Activated naive CD8-positive, alpha-beta T cell (primary cell): Measurements from ENCODE around the gene CENPP.

ENCODE experiments used
- H3K27ac Mint-ChIP-seq: one replicate; pipeline ENCODE4 v1.8.0; 2021; ENCODE audit warnings: mixed read lengths
- H3K27me3 Mint-ChIP-seq: one replicate; pipeline ENCODE4 v1.8.0; 2021; ENCODE audit warnings: mixed read lengths
- H3K36me3 Mint-ChIP-seq: one replicate; pipeline ENCODE4 v1.8.0; 2021; ENCODE audit warnings: mixed read lengths
- H3K4me1 Mint-ChIP-seq: one replicate; pipeline ENCODE4 v1.8.0; 2021; ENCODE audit warnings: low read depth, mixed read lengths
- H3K4me3 Mint-ChIP-seq: one replicate; pipeline ENCODE4 v1.8.0; 2021; ENCODE audit warnings: mild to moderate bottlenecking, mixed read lengths
- H3K9me3 Mint-ChIP-seq: one replicate; pipeline ENCODE4 v1.8.0; 2021; ENCODE audit warnings: low read depth, mixed read lengths

The CENPP gene

GRCh38 chr9:92652461-92652860, 326.7 kb downstream of the CENPP start:
- H3K9me3 Mint-ChIP-seq: no peaks in the 10 kb centered on the region
- no peaks in the 10 kb centered on the region for H3K27me3 Mint-ChIP-seq
- no peak overlapping the region for H3K27ac Mint-ChIP-seq
- H3K4me1 Mint-ChIP-seq: no peaks in the 10 kb centered on the region
- H3K36me3 Mint-ChIP-seq: peaks cover 9% of the 10 kb centered on the region
- H3K4me3 Mint-ChIP-seq: no peak overlapping the region

- Mint-ChIP-seq H3K36me3 (peaks cover 4% of the 10 kb centered on the region), H3K4me3 (no peak overlapping the region), H3K27ac (no peak overlapping the region), H3K9me3 (no peaks in the 10 kb centered on the region), H3K27me3 (no peaks in the 10 kb centered on the region), H3K4me1 (peaks cover under 1% of the 10 kb centered on the region)
These were observed 328.9 kb downstream of the CENPP start for GRCh38 chr9:92654481-92655301.

GRCh38 chr9:92655366-92655765, 329.6 kb downstream of the CENPP start:
- H3K4me3 Mint-ChIP-seq: no peak overlapping the region
- no peak overlapping the region for H3K27ac Mint-ChIP-seq
- H3K9me3 Mint-ChIP-seq: no peaks in the 10 kb centered on the region
- H3K36me3 Mint-ChIP-seq: peaks cover 4% of the 10 kb centered on the region
- no peaks in the 10 kb centered on the region for H3K27me3 Mint-ChIP-seq
- H3K4me1 Mint-ChIP-seq: peaks cover 4% of the 10 kb centered on the region

GRCh38 chr9:92655896-92656536, 330.3 kb downstream of the CENPP start:
- Mint-ChIP-seq H3K27me3 (no peaks in the 10 kb centered on the region), H3K4me3 (no peak overlapping the region), H3K27ac (no peak overlapping the region), H3K9me3 (no peaks in the 10 kb centered on the region), H3K36me3 (peaks cover 2% of the 10 kb centered on the region), H3K4me1 (peaks cover 6% of the 10 kb centered on the region)

- H3K36me3 Mint-ChIP-seq: peaks cover 2% of the 10 kb centered on the region
- H3K27ac Mint-ChIP-seq: no peak overlapping the region
- H3K9me3 Mint-ChIP-seq: no peaks in the 10 kb centered on the region
These were observed 330.8 kb downstream of the CENPP start for GRCh38 chr9:92656537-92656925.

GRCh38 chr9:92657296-92658094, 331.7 kb downstream of the CENPP start:
- Mint-ChIP-seq H3K36me3 (peaks cover 2% of the 10 kb centered on the region), H3K4me3 (no peak overlapping the region), H3K27me3 (no peaks in the 10 kb centered on the region), H3K27ac (no peak overlapping the region), H3K9me3 (no peaks in the 10 kb centered on the region), H3K4me1 (peaks cover 10% of the 10 kb centered on the region)

More at GRCh38 chr9:92656537-92656925, 330.8 kb downstream of the CENPP start:
- Mint-ChIP-seq H3K4me1 (peaks cover 7% of the 10 kb centered on the region), H3K27me3 (no peaks in the 10 kb centered on the region), H3K4me3 (no peak overlapping the region)

GRCh38 chr9:92658176-92658575, 332.4 kb downstream of the CENPP start:
- Mint-ChIP-seq H3K27ac (no peak overlapping the region), H3K4me3 (no peak overlapping the region), H3K27me3 (no peaks in the 10 kb centered on the region), H3K36me3 (peaks cover 2% of the 10 kb centered on the region), H3K9me3 (no peaks in the 10 kb centered on the region), H3K4me1 (peaks cover 15% of the 10 kb centered on the region)

GRCh38 chr9:92658611-92659010, 332.9 kb downstream of the CENPP start:
- Mint-ChIP-seq H3K36me3 (peaks cover 2% of the 10 kb centered on the region), H3K27me3 (no peaks in the 10 kb centered on the region), H3K9me3 (no peaks in the 10 kb centered on the region), H3K27ac (no peak overlapping the region), H3K4me1 (peaks cover 18% of the 10 kb centered on the region), H3K4me3 (no peak overlapping the region)

GRCh38 chr9:92659601-92660000, 333.8 kb downstream of the CENPP start:
- Mint-ChIP-seq H3K36me3 (peaks cover 2% of the 10 kb centered on the region), H3K27ac (no peak overlapping the region), H3K9me3 (no peaks in the 10 kb centered on the region), H3K4me3 (no peak overlapping the region), H3K27me3 (no peaks in the 10 kb centered on the region), H3K4me1 (peaks cover 23% of the 10 kb centered on the region)

- H3K27me3 Mint-ChIP-seq: no peaks in the 10 kb centered on the region
- peaks cover 29% of the 10 kb centered on the region for H3K4me1 Mint-ChIP-seq
- peaks cover 2% of the 10 kb centered on the region for H3K36me3 Mint-ChIP-seq
- no peaks in the 10 kb centered on the region for H3K9me3 Mint-ChIP-seq
- no peak overlapping the region for H3K4me3 Mint-ChIP-seq
- no peak overlapping the region for H3K27ac Mint-ChIP-seq
These were observed 334.5 kb downstream of the CENPP start for GRCh38 chr9:92660266-92660665.

GRCh38 chr9:92661127-92661526, 335.4 kb downstream of the CENPP start:
- H3K27me3 Mint-ChIP-seq: no peaks in the 10 kb centered on the region
- peaks cover 2% of the 10 kb centered on the region for H3K36me3 Mint-ChIP-seq
- no peak overlapping the region for H3K27ac Mint-ChIP-seq
- H3K9me3 Mint-ChIP-seq: no peaks in the 10 kb centered on the region
- peaks cover 36% of the 10 kb centered on the region for H3K4me1 Mint-ChIP-seq
- no peak overlapping the region for H3K4me3 Mint-ChIP-seq

GRCh38 chr9:92661743-92662142, 336.0 kb downstream of the CENPP start:
- Mint-ChIP-seq H3K4me1 (peaks cover 38% of the 10 kb centered on the region), H3K9me3 (no peaks in the 10 kb centered on the region), H3K27me3 (no peaks in the 10 kb centered on the region), H3K4me3 (no peak overlapping the region), H3K27ac (no peak overlapping the region), H3K36me3 (peaks cover 2% of the 10 kb centered on the region)

GRCh38 chr9:92663126-92663525, 337.4 kb downstream of the CENPP start:
- Mint-ChIP-seq H3K27ac (peak overlapping the region; percentile 28), H3K27me3 (no peaks in the 10 kb centered on the region), H3K9me3 (no peaks in the 10 kb centered on the region), H3K4me3 (no peak overlapping the region), H3K36me3 (peaks cover 1% of the 10 kb centered on the region), H3K4me1 (peaks cover 44% of the 10 kb centered on the region)

GRCh38 chr9:92663951-92664350, 338.2 kb downstream of the CENPP start:
- H3K9me3 Mint-ChIP-seq: no peaks in the 10 kb centered on the region
- peaks cover 52% of the 10 kb centered on the region for H3K4me1 Mint-ChIP-seq
- no peaks in the 10 kb centered on the region for H3K36me3 Mint-ChIP-seq
- no peak overlapping the region for H3K4me3 Mint-ChIP-seq
- H3K27ac Mint-ChIP-seq: no peak overlapping the region
- no peaks in the 10 kb centered on the region for H3K27me3 Mint-ChIP-seq
